ENCODE data around the gene CLEC3A. TPM values are rescaled to one million over a fixed set of nuclear protein-coding genes. Genes with fewer than 3 reads are reported as not detected.

The CLEC3A gene, protein sequence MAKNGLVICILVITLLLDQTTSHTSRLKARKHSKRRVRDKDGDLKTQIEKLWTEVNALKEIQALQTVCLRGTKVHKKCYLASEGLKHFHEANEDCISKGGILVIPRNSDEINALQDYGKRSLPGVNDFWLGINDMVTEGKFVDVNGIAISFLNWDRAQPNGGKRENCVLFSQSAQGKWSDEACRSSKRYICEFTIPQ
- not detected in 2 replicates for total RNA-seq

DNA sequence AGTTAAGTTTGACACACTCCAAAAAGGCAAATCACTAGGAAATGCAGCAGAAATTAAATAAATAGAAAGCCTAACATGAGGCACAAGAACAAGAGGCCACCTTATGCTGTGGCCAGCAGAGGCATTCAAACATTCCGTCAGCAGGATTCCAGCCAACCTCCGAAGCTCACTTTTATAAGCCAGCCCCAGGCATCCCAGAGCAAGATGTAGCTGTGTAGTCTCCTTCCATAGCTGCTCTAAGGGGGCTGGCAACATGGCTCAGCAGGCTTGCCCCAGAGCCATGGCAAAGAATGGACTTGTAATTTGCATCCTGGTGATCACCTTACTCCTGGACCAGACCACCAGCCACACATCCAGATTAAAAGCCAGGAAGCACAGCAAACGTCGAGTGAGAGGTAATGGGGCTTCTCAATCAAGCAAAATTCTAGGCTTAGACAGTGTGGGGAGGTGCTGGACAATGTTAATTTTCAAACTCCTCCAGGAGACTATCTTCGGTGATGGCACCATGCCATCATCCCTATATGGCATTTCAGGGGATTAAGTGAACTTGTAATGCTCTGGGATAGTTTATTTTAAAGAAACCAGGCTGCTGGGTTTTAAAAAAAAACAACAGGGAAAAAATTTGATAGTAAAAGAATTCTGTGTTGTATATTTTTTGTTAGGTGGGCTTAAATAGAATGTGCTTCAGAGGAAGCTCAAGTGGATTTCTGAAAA, at the start of gene CLEC3A:
Gene CLEC3A, plus strand, starts transcription at position 202 of the 714 bp plus-strand sequence. Its CDS starts 79 bp downstream, at position 281.

Other genes with a start within 250 kb of the CLEC3A start
- 0.26 and 0.81 TPM in 2 replicates for gene VAT1L, start 234.0 kb upstream of the CLEC3A start, total RNA-seq
- 24.6 TPM in 2 replicates for gene WWOX, start 77.1 kb downstream of the CLEC3A start, total RNA-seq

Data from aortic smooth muscle cell (primary cell).